T-helper 1 cell (primary cell): Measurements from ENCODE around the gene YBX2.
A peak's percentile ranks its signal among the peaks of the same experiment; 100 is the strongest.

Experiments
- DNase-seq, 5 donors: peaks; one replicate each; pipeline ENCODE4 v3.0.0-alpha.2; 2012 to 2020

Gene YBX2

DNA sequence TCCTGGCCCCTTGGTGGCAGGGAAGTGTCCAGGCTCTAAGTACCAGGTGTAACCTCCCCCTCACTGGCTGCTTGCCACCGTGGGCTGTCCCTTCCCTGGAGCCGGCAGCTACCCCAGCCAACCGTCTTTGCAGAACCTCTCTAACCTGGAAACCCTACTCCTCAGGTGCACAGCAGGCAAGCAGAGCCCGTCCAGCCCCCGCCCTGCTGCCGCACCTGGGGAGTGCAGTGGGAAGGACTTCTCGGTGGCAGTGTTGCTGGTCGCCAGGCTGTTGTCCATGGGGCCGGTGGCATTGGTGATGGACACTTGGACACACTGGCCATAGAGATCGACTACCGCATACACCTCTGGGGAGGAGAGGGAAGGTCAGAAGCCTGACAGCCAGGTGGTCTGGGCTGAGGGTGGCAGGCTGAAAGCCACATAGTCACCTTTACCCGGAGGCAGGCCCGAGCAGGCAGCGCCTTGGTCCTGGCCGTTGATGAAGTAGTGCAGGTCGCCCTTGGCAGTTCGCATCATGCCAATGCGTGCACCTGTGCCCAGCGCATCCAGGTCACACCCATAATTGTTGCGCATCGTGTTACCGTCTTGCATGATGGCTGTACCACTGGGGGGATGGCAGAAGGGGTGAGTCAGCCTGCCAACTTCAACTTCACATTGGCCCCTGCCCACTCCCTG, 28.2 kb upstream of the YBX2 start:
- no peak for DNase-seq

DNA sequence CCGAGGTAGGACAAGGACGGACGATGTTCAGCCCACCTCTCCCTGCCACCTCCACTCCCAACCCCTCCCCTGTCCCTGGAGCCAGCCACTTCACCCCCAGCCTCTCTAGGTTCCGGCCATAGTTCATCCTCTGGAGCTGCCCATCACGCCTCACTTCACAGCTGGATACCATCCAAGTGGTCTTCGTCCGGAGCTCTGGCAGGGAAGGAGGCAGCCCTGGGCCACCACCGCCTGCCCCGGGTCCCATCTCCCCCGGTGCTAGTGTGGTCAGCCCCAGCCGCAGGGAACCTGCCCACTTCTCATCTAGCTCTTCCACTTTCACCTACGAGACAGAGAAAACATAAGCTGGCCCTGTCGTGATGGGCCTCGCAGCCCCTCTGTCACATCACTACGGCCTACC, 27.0 kb upstream of the YBX2 start:
- no peak for DNase-seq

DNA sequence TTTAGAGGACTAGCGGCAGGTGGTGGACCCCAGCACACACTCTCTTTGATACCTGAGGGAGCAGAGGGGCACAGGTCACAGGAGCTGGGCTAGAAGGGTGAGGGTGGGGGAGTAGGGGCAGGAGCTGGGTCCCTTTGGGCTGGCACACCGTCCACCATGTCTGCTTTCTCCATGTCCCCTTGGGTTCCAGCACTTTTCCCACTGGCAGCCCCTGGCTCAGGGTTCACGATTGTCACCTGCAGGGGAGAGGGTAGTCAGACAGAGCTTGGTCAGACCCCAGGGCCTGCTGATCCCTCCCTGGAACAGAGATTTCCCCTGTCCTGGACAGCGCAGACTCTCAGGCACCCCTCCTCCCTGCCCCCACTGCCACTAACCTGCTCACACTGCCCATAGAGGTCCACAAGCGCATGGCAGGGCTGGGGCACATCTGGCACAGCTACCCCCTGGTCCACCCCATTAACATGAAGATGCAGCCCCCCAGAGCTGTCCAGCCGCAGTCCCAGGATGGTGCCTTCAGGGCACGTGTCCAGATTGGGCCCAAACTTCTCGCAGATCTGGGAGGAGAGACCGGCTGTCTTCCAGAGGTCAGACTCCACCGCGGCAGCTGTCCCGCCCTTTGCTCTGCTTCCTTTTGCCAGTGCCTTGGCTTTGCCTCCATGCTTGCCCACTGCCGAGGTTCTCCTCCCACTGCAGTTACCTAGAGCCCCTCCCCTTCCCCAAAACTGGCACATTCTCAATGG, 23.9 kb upstream of the YBX2 start:
- DNase-seq, result no peak

DNA sequence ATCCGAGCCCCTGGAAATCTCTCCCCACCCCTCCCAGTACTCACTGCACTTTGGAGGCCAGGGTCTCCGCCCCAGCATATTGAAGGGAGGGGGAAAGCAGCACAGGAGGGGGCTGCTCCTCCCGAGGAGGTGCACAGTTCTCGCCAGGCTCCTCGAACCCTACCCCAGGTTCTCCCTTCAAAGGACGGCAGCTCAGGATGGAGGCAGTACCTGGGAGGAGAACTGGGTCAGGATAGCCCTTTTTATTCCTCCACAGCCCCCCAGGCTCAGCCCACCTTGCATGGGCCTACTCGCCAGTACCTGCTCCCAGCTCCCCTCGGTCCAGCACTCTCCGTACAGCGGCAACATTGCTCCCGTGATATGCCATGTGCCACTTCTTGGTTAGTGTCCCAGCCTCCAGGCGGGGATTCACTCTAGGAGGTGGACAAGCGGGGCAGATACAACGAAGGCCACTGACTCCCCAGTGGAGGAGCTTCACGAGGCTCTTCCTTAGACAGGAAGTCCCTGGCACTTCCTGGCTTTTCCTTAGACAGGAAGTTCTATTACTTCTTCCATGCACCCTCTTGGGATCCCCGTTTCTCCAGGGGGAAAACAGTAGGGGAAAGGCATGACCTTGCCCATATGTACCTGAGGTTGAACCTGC, 22.8 kb upstream of the YBX2 start:
- DNase-seq, result no peak

DNA sequence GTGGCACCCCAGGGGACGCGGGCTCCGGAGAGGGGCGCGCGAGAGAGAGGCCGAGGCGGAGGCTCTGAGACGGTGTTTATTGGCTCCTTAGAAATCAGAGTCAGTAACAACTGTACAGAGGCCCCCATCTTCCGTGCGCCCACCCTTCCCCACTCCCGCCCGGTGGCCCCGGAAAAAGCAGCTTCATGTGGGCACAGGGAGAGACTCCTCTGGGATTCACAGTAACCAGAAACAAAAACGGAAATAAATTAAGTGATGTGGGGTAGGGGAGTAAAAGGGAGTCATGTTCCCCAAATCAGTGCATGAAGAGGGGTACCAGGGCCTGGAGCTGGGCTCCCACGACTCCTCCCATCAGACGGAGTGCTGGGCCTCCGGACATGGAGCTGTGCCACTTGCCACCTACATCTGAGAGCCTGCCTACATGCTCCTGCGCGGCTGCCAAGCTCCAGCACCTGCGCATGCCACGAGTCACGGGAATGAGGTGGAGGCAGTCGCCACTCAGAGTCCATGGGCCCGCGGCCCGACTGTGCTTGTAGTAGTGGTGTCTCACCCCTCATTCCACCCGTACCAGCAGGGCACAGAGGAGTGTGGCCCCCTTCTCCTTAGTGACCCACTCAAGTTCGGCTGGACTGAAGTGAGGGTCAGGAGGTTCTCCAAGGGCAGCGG, 21.3 kb upstream of the YBX2 start:
- DNase-seq, result no peak

DNA sequence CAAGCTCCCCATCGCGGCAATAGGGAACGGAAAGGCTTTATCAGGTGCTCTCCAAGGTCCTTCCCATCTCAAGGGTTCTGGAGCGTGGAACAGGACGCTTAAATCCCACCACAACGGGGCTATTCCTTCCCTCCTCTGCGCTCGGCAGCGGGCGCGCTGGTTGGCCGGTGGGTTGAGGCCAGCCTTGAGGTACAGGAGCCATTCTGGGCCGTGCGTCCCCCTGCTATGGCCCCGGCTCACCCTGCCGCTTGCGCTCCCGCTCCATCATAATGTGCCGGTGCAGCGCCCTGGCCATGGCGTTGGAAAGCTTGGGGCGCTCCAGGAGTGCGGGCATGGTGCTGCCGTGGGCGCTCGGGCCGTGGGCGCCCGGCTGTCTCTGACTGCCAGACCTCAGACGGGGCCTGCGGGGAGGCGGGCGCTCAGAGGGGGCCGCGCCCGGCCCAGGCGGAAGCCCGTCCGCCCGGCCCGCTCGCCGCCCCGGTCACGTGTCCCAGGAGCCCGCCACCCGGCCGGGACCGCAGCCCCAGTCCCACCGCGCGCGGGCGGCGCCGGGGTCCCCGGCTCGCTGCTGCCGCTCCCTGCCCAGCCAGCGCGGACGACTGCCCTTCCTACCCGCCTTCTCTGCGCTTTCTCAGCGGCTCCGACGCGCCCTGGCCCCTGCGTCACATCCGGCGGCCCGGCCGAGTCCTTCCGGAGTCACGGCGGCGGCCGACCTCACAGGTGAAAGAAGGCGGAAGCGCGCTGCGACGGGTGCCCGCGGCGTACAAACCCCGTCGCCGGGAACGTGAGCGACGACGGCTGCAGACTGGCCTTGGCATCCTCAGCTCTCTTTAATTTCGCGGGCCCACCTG, 20.5 kb upstream of the YBX2 start, which contains the start of gene GPS2:
Gene GPS2 (minus strand): TSS at position 642 of the 851 bp plus-strand sequence. CDS start 308 bp downstream, at position 334.
- peak; percentile 84 to 93 (median 92) for DNase-seq

DNA sequence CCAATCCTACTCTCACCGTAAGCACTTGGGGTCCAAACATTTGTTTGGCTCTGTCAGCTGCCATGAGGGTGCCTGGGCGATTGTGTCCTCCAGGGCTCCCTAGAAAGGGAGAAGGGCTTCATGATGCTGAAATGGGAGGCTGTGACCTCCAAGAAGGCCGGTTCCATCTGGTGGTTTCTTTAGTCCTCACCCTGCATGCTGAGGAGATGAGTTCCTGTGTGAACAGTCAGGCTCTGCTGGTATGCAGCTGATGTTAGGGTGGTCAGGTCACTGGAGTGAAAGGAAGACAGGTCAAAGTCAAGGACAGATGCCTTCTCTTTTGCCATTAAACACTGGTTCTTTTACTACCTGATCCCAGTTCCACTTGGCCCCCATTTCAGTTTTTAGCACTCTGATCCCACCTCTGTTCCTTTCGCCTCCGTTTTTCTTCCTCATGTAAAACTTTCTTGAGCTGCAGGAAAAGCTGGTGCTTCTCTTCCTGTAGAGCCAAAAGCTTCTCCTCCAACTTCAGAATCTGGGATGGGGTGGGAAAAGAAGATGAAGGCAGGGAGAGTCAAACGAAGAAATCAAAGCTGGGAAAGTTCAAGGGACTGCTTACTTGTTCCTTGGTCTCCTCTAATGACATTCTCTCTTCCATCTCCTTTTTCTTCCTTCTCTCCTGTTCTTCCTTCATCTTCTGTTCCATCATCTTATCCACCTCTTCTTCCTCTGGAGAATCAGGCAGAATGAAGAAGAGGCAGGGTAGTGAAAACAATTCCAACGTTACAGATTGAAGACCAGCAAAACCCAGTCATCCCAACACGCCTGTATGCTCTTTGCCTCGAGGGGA, 19.7 kb upstream of the YBX2 start:
- no peak for DNase-seq

DNA sequence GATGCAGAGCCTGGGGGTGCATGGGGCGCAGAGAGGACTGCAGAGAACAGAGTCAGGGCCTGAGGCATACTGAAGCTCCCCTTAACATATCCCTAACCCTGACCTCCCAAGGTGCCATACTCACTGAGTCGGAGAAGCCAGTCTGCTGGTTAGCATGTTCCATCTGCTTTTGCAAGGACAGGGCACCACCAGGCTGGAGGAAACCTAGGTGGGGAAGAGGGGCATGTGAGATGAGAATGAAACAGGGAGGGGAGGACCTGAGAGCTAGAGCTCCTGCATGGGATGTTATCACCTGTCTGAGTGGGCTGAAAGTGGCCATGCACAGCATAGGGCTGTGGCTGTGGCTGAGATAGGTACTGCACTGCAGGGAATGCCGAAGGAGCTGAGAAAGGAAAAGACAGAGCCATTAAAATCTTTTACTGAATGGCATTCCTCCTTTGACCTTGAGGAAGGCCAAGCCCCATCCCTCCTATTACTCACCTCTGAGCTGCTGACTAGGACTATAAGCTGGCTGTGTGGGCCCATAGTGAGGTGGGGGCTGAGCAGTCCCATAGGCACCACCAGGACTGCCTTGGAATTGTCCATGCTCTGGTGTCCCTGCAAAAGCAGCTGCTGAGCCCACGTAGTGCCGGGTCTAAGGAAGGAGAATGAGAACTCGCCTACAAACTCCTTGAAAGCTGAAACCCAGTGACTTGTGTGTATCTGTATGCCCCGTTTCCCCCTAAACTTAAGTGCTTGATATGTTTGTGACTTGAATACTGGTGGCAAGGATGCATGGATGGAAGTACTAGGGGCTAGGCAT, 18.9 kb upstream of the YBX2 start:
- DNase-seq, result no peak

DNA sequence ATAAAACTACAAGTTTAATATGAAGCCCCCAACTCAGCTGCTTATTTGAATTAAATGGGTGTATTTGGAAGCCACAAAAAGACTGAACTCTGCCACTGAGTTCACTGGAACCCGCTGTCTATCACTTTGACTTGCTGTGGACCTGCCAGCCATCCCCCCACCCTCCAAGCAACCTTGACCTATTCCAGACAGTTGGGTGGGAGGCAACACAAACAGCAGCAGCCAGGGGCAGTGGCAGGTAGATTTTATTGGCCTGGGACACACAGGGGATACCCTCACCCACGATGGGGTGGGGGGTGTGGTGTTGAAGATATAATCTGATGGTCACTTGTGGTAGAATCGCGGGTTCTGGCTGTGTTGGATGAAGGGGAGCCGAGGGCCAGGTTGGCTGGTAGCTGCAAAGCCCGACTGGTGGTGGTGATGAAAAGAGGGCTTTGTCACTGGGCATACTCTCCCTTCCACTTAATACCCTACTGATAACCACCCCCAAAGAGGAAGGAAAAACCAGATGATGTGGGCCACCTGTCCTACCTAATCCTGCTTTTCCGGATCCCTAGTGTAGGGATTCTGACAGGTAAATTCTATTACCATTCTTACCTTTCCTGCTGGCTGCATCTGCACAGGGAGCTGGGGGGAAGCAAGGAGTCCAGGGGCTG, 18.1 kb upstream of the YBX2 start:
- DNase-seq, result no peak

DNA sequence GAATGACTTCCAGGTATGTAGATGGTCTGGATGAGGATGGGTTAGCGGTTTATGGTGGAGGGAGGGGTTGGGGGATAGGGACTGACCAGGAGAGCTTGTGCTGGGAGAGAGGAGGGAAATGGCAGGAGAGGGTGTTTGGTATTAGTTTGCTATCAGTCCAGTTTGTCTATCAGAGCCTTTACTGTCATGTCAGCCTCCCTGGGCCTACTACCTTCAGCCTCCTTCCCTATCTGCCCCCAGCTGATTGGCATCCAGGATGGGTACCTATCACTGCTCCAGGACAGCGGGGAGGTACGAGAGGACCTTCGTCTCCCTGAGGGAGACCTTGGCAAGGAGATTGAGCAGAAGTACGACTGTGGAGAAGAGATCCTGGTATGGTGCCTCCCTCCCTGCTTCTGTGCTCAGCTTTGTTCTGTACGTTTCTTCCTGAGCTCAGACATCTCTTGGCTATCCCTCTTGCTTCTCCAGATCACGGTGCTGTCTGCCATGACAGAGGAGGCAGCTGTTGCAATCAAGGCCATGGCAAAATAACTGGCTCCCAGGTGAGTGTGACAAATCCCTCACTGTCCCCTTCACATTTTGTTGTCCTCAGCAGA, 16.8 kb upstream of the YBX2 start:
- DNase-seq, result no peak

DNA sequence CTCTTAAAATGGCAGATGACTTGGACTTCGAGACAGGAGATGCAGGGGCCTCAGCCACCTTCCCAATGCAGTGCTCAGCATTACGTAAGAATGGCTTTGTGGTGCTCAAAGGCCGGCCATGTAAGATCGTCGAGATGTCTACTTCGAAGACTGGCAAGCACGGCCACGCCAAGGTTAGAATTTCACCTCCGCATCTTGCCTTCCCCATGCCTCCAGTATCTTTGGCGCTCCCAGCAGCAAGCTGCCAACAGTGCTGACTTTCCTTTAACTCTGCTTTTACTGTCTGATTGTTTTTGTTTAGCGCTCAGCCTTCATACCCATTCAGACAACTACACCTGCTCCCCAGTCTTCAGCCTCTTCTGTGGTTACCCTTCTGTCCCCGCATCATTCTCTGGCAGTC, 15.2 kb upstream of the YBX2 start:
- no peak for DNase-seq

DNA sequence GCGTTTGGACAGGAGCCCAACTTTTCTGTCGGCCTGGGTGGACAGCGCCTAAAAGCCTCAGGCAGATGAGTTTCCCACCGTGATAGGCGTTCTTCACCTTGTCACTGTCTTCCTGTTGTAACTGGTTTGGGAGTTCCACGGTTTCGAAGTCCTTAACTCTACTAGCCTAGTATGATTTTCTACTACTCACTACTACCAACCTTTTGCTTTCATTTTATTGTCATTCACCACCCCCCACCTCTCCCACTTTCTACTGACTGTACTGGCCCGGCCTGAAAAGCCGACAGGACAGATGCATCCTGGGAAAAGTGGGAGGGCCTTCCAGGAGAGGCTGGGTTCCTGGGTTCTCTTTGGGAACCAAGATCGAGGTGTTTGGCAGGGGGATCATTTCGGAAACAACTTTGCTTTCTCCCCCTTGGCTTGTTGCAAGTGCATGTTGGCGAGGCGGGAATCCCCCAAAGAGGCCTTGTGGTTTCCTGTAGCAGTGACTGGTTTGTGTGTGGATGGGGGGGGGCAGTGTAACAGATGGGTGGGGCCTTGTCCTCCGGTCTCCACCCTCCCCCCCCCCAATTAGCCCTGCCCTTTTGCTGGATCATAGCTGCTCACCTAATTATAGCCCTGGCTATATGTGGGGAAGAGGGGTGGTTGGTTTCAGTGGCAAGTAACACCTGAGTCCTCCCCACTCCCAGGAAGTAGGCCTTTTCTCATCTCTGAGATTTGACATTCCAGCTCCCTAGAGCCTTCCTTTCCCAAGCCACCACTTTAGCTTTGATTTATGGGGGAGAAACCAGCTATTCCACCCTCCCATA, 14.4 kb upstream of the YBX2 start:
- DNase-seq, result peak; percentile 82 to 88 (median 87)

DNA sequence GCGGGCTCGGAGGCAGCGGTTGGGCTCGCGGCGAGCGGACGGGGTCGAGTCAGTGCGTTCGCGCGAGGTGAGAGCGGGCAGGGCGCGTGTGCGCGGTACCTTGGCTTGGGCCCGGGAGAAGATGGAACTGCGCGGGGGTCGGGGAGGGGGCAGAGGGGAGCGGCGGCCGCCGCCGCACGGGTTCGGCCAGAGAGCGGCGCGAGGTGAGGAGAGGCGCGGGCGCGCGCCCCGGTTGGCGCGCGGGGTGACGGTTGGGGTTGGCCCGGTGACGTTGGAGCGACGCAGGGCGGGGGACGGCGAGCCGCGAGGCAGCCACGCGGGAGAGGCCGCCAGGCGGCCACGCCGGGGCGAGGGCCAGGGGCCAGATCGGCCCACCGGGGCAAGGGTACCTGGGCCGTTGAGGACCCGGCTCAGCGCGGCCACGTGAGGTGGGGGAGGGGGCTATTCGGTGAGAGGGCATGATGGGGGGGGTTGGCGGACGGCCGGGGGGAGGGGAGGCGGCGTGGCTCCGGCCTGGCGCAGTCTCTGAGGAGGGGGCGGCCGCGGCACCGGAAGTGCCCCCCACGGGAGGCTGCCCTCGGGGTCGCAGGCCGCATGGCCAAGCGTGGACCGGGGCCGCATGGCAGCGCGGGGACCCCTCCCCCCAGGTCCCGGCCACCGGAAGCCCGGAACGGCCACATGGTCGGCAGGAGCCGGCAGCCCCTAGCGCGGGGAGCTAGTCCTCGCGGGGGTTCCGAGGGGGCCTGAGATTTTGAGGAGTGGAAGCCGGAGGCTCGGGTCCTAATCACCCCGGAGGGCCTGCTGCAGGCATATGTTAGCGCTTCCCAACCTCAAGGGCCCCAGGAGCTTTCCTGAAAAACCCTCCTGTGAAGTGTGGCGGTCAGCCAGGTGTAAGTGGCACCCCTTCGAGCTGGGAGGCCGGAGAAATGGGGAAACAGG, 13.5 kb upstream of the YBX2 start:
- peak; percentile 38 to 67 (median 53) for DNase-seq

DNA sequence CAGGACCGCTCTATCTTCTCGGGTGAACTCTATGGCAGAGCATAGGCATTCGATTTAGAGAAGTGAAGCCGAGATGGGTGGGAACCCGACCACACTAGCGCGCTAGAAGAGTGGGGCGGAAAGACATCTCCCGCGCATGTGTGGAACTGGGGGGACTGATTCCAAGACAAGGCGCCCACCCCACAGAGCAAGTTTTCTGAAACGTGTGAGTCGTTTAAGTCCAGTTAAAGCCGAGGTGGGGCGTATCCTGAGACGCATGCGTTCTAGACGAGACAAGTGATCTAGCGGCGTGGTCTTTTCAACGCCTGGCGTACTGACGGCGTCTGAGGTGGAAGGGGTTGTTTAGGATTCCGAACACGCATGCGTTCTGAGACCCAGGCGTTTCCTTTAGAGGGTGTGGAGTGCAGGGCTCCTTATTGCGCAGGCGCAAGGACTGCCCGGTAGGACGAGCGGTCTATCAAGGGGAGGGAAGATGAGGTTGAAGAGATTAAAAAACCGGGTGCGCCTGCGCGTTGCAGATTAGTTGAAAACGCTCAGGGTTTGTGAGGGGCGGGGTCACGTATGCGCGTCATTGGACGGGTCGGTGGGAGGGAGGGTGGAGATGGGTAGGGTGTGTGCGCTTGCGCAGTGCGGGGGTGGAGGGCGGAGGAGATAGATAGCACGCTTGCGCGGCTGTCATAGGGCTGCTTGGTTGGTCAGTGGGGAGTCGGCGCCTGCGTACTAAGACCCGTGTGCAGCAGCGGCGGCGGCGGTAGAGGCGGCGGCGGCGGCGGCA, 12.7 kb upstream of the YBX2 start, which contains the start of gene EIF5A:
Gene EIF5A (plus strand): TSS at position 718 of the 775 bp plus-strand sequence. CDS start 2,008 bp downstream, outside the sequence.
- DNase-seq, result peak; percentile 100

DNA sequence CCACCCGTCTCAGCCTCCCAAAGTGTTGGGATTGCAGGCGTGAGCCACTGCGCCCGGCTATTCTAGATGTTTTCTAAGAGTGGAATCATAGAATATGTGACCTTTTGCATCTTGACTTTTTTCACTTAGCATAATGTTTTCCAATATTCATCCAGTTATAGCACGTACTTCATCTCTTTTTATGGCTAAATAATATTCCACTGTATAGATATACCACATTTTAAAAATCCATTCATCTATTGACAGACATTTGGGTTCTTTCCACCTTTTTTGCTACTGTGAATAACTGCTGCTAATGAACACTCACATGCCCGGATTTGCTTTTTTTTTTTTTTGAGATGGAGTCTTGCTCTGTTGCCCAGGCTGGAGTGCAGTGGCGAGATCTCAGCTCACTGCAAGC, 9.7 kb upstream of the YBX2 start:
- no peak for DNase-seq

DNA sequence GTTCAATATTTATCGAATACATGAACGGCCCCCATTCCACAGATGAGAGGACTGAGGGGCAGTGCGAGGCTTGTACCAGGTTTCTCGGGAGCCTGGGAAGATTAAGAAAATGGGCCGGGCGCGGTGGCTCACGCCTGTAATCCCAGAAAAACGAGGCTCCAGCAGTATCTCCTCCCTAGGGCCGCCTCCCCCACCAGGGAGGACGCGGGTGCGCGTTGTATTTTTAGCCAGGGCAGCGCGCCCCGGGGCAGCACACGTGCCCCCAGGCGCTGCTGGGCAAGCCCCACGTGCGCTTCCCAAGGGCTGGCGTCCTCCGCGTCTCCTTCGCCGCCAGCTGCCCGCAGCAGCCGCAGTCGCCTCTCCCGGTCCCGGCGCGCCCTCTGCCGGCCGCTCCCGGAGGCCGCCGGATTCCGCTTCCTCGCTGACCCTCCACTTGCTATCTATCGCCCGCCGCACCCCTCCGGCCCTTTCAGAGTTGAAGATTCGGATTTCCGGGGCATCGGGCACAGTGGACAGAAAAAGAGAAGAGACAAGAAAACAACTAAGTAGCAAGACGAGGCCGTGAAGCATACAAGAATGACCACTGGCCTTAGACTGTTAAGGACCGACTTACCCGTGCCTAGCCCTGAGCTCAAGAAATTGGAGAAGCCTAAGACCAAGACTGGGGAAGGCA, 1.9 kb upstream of the YBX2 start:
- peak; percentile 49 to 69 (median 50) for DNase-seq
